Liver (tissue), 9 donors: ENCODE data around the gene ANO7. TPM values are rescaled to one million over a fixed set of nuclear protein-coding genes. Genes with fewer than 3 reads are reported as not detected.

Experiments used
- DNase-seq: peaks from one replicate; pipeline ENCODE4 v3.0.0-alpha.2; 2017; ENCODE audit warnings: low spot score
- H3K27ac ChIP-seq, 2 donors: one replicate each; pipeline ENCODE4 v1.7.0; 2013; ENCODE audit warnings: inconsistent platforms in 2 of 2, low read length in 2 of 2, control low read depth in 1 of 2, low read depth in 1 of 2, mild to moderate bottlenecking in 1 of 2
- H3K27me3 ChIP-seq, 4 donors: one replicate each; pipeline versions ENCODE4 v1.6.1 to v1.7.0; 2013; ENCODE audit warnings: low read length in 3 of 4, inconsistent platforms in 1 of 4, mild to moderate bottlenecking in 1 of 4, moderate library complexity in 1 of 4; ENCODE audit not compliant: control insufficient read depth in 4 of 4, insufficient read depth in 4 of 4
- H3K36me3 ChIP-seq, 4 donors: one replicate each; pipeline versions ENCODE4 v1.6.1 to v1.7.0; 2013; ENCODE audit warnings: low read length in 3 of 4, mild to moderate bottlenecking in 3 of 4, low read depth in 1 of 4, moderate library complexity in 1 of 4; ENCODE audit not compliant: control insufficient read depth in 4 of 4, insufficient read depth in 3 of 4
- H3K4me1 ChIP-seq, 4 donors: one replicate each; pipeline versions ENCODE4 v1.6.1 to v1.7.0; 2013; ENCODE audit warnings: low read length in 3 of 4, mild to moderate bottlenecking in 3 of 4, moderate library complexity in 1 of 4; ENCODE audit not compliant: control insufficient read depth in 4 of 4, insufficient read depth in 4 of 4
- H3K4me3 ChIP-seq, 3 donors: one replicate each; pipeline versions ENCODE4 v1.6.1 to v1.7.0; 2013; ENCODE audit warnings: low read length in 3 of 3, control low read depth in 1 of 3, low read depth in 1 of 3, mild to moderate bottlenecking in 1 of 3
- H3K9ac ChIP-seq, 2 donors: one replicate each; pipeline ENCODE4 v1.7.0; 2013; ENCODE audit warnings: low read length in 2 of 2, mild to moderate bottlenecking in 2 of 2, moderate library complexity in 2 of 2, control low read depth in 1 of 2, low read depth in 1 of 2
- H3K9me3 ChIP-seq, 4 donors: one replicate each; pipeline versions ENCODE4 v1.6.1 to v1.7.0; 2013; ENCODE audit warnings: low read length in 3 of 4; ENCODE audit not compliant: control insufficient read depth in 4 of 4
- ATF3 ChIP-seq: IDR thresholded peaks from 2 replicates; pipeline ENCODE4 v1.6.1; 2016; ENCODE audit warnings: antibody characterized with exemption
- CTCF ChIP-seq: fragments of 150-350 bp; IDR thresholded peaks from 2 replicates; pipeline ENCODE4 v1.5.1; 2017; ENCODE audit warnings: improper control_type of control experiment, low read depth, low read length; ENCODE audit not compliant: missing input control
- EGR1 ChIP-seq, 2 donors: IDR thresholded peaks; 2 replicates each; pipeline ENCODE4 v1.6.1; 2016 to 2018; ENCODE audit warnings: antibody characterized with exemption in 2 of 2, low read depth in 2 of 2
- FOXA1 ChIP-seq: IDR thresholded peaks from 2 replicates; pipeline ENCODE4 v1.6.1; 2016; ENCODE audit warnings: antibody characterized with exemption
- FOXA2 ChIP-seq: IDR thresholded peaks from 2 replicates; pipeline ENCODE4 v1.6.1; 2016; ENCODE audit warnings: antibody characterized with exemption
- GABPA ChIP-seq, 2 donors: IDR thresholded peaks in 1 of 2; conservative IDR thresholded peaks in 1 of 2; 2 replicates each; pipeline ENCODE4 v1.6.1; 2016; ENCODE audit warnings: antibody characterized with exemption in 2 of 2, mild to moderate bottlenecking in 1 of 2, moderate library complexity in 1 of 2
- HNF4A ChIP-seq, 2 donors: conservative IDR thresholded peaks; 2 replicates each; pipeline ENCODE4 v1.6.1; 2016; ENCODE audit warnings: antibody characterized with exemption in 2 of 2, mild to moderate bottlenecking in 2 of 2
- HNF4G ChIP-seq: IDR thresholded peaks from 2 replicates; pipeline ENCODE4 v1.6.1; 2016; ENCODE audit warnings: antibody characterized with exemption
- JUND ChIP-seq, 2 donors: IDR thresholded peaks; 2 replicates each; pipeline ENCODE4 v1.6.1; 2016; ENCODE audit warnings: antibody characterized with exemption in 2 of 2
- MAX ChIP-seq: IDR thresholded peaks from 2 replicates; pipeline ENCODE4 v1.6.1; 2016; ENCODE audit warnings: antibody characterized with exemption
- NR2F2 ChIP-seq: IDR thresholded peaks from 2 replicates; pipeline ENCODE4 v1.6.1; 2016; ENCODE audit warnings: antibody characterized with exemption
- RAD21 ChIP-seq, 2 donors: IDR thresholded peaks; 2 replicates each; pipeline ENCODE4 v1.6.1; 2016; ENCODE audit warnings: antibody characterized with exemption in 2 of 2, mild to moderate bottlenecking in 2 of 2
- REST ChIP-seq: IDR thresholded peaks from 2 replicates; pipeline ENCODE4 v1.6.1; 2016; ENCODE audit warnings: antibody characterized with exemption, mild to moderate bottlenecking
- RXRA ChIP-seq, 2 donors: IDR thresholded peaks; 2 replicates each; pipeline ENCODE4 v1.6.1; 2017 to 2018; ENCODE audit warnings: antibody characterized with exemption in 2 of 2, mild to moderate bottlenecking in 1 of 2
- SP1 ChIP-seq: IDR thresholded peaks from 2 replicates; pipeline ENCODE4 v1.6.1; 2018; ENCODE audit warnings: antibody characterized with exemption, mild to moderate bottlenecking
- TAF1 ChIP-seq: conservative IDR thresholded peaks from 2 replicates; pipeline ENCODE4 v1.6.1; 2016; ENCODE audit warnings: antibody characterized with exemption, mild to moderate bottlenecking
- YY1 ChIP-seq: IDR thresholded peaks from 2 replicates; pipeline ENCODE4 v1.6.1; 2016; ENCODE audit warnings: antibody characterized with exemption, mild to moderate bottlenecking
- ZBTB33 ChIP-seq: IDR thresholded peaks from 2 replicates; pipeline ENCODE4 v1.6.1; 2016; ENCODE audit warnings: antibody characterized with exemption
- WGBS: extraction: QIAGEN DNeasy Blood & Tissue Kit; methylation state at CpG from one replicate; pipeline ENCODE4 v1.1.7; 2013; 5-methylcytosine and 5-hydroxymethylcytosine counted together
- polyA plus RNA-seq, 2 donors: library from polyadenylated mRNA; stranded (reverse) in 1 of 2; unstranded in 1 of 2; fragments of 200-250 nt in 1 of 2; fragments of >200 nt in 1 of 2; fragmentation: Nextera tagmentation in 1 of 2; extraction: Ambion mirVana in 1 of 2; gene quantifications; one replicate each; pipeline versions ENCODE4 v1.2.1 to v1.2.3, GENCODE V29; 2013 to 2015
- total RNA-seq, 2 donors: library from RNA; depleted of rRNA; stranded (reverse); fragments of >200 nt; gene quantifications; one replicate each; pipeline ENCODE4 v1.2.3, GENCODE V29; 2014
- donor health status: healthy.
- donor health status: healthy.
- donor health status: healthy.
- donor health status: healthy.
- donor health status: healthy.

Gene ANO7
- total and polyA plus RNA-seq, 4 donors: 0.25 to 0.70 (median 0.45) TPM

- Histone ChIP-seq H3K9me3 (no peaks in the 10 kb centered on the region), H3K27ac (no peak overlapping the region), H3K4me1 (peaks cover 0 to 35% (median 20%) of the 10 kb centered on the region in 4 donors), H3K4me3 (no peak overlapping the region), H3K36me3 (peaks cover 7 to 70% (median 64%) of the 10 kb centered on the region in 4 donors), H3K27me3 (no peaks in the 10 kb centered on the region), H3K9ac (no peak overlapping the region)
- peak; percentile 14 for DNase-seq
- TF ChIP-seq YY1 (no peak), HNF4A (conservative IDR thresholded peaks at IDR 0.05) (no peak), ZBTB33 (no peak), JUND (IDR thresholded peaks at IDR 0.05) (no peak), NR2F2 (no peak), SP1 (no peak), GABPA (IDR thresholded peaks at IDR 0.05 in 1 of 2, conservative IDR thresholded peaks at IDR 0.05 in 1 of 2) (no peak), TAF1 (no peak), HNF4G (no peak), FOXA2 (no peak), RXRA (IDR thresholded peaks at IDR 0.05) (no peak), CTCF (no peak), REST (no peak), MAX (no peak), ATF3 (no peak), EGR1 (IDR thresholded peaks at IDR 0.05; ENCODE audit: low read depth in 2 of 2) (no peak), RAD21 (IDR thresholded peaks at IDR 0.05) (no peak), FOXA1 (no peak)
- 75% methylated on average over 8 of the region's 8 CpGs for WGBS
Observed at GRCh38 chr2:241258505-241259280, 70.2 kb downstream of the ANO7 start.
